ENCODE measurements around the gene COMMD3.
"Not testable (repeated sequence)": the region's sequence is repeated elsewhere in the genome, so short reads cannot be mapped to it uniquely, and the experiment has no call there.

The COMMD3 gene

DNA sequence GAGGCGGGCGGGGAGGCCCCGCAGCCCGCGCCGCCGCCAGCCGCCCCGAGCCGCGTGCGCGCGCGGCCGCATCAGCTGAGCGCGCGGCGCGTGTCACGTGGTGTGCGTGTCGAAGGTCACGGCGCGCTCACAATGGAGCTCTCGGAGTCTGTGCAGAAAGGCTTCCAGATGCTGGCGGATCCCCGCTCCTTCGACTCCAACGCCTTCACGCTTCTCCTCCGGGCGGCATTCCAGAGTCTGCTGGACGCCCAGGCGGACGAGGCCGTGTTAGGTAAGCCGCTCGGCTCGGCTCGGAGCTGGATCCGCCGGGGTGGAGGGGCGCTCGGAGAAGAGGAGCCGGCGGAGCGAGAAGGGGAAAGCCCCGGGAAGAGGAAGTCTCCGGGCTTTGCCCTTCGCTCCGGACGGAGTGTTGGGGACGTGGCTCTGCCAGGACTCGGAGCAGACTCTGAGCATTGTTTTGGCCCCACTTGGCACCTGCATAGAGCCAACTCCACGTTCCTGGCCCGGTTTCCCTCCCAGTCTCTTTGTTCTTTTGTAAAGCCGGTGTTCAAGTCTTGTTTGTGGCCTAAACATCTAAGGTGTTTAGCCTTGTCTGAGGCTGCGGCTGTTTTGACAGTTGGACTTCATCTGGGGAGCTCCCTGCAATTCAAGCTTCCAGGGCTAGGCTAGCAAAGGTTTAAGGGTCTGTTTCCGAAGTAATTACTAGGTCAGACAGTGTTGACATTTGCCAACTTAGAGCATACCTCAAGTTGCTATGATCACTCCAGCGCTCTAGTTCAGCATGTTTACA is at the start of gene COMMD3:
COMMD3 (plus strand) TSS at position 103 of the 790 bp plus-strand sequence; CDS start at position 133, 30 bp downstream.
- DNase-seq, result peak; percentile 29 to 91

GRCh38 chr10:22268503-22268902 is 47.7 kb upstream of the COMMD3 start:
- no peak for DNase-seq

DNA sequence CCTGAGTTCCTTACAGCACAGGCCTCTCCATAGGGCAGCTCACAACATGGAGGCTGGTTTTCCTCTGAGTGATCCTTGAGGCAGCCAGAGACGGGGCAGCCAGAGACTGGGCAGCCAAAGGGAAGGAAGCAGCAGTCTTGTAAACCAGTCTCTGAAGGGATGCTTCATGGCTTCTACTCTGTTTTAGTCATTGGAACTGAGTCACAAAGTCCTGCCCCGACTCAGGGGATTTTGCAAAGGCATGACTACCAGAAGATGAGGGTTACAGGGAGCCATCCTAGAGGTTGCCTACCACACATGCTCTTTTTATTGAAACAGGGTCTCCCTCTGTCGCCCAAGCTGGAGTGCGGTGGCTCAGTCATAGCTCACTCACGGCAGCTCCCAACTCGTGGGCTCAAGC is 44.4 kb upstream of the COMMD3 start:
- DNase-seq, result no peak

- DNase-seq, result no peak
Measured at GRCh38 chr10:22278441-22278782, 37.8 kb upstream of the COMMD3 start.

DNA sequence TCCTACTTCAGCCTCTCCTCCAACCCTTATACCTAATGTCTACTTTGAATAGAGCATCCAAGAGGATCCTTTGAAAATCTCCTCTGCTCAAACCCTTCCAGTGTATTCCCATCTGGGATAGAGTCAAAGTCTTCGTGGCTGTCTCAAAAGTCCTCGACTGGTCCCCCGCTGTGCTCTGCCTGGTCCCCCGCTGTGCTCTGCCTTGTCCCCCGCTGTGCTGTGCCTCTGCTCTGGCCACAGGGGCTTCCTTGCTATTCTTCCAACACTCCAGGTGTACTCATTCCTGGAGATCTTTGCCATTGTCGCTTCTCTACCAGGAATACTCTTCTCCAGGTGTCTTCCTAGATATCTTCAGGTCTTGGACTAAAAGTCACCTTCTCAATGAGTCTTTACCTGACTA is 36.1 kb upstream of the COMMD3 start:
- DNase-seq, result no peak

- DNase-seq, result peak; percentile 29 to 77
Measured at GRCh38 chr10:22285130-22285529, 31.1 kb upstream of the COMMD3 start.

DNA sequence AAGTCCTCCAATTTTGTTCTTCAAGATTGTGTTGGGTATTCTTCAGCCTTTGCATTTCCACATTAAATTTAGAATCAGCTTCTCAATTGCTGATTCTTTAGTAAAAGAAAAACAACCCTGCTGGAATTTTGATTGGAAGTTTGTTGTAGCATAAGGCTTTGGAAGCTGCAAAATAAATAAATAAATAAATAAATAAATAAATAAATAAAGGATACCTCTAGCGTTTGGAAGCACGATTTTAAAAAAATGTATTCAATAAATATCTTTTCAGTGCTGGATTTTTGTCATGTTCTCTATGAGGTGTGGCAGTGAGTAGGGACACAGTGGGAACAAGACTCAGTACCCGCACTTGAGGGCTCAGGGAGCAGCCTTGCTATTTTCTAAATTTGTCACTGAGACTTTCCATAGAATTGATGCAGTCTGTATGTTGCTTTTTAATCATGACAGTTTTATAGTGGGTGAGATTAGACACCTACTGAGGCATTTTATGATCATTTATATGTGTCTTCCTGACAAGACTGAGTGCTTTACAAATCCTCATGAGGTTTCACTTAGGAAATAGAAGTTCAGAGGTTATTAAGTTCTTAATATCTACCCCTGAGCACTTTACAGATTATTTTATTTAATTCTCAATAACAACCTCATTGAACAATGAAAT is 22.3 kb upstream of the COMMD3 start:
- no peak for DNase-seq

- DNase-seq, result no peak
Measured at GRCh38 chr10:22294694-22295093, 21.5 kb upstream of the COMMD3 start.

- no peak for DNase-seq
Measured at GRCh38 chr10:22301193-22301592, 15.0 kb upstream of the COMMD3 start.

DNA sequence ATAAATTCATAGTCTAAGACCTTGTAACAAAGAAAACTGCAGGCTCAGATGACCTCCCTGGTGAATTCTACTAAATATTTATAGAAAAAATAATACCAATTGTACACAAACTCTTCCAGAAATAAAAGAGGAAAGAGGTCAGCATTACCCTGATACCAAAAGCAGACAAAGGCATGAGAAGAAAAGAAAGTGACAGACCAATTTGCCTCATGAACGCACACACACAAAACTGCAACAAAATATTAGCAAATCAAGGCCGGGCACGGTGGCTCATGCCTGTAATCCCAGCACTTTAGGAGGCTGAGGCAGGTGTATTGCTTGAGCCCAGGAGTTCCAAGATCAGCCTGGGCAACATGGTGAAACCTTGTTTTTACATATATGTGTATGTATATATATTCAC is 12.7 kb upstream of the COMMD3 start:
- DNase-seq, result no peak

- no peak for DNase-seq
Measured at GRCh38 chr10:22305721-22306120, 10.5 kb upstream of the COMMD3 start.

GRCh38 chr10:22308390-22308789 is 7.8 kb upstream of the COMMD3 start:
- no peak for DNase-seq

GRCh38 chr10:22309180-22310000 is 6.8 kb upstream of the COMMD3 start:
- DNase-seq, result no peak

- not testable (repeated sequence) for DNase-seq
Measured at GRCh38 chr10:22310012-22310411, 6.2 kb upstream of the COMMD3 start.

GRCh38 chr10:22310928-22311327 is 5.3 kb upstream of the COMMD3 start:
- DNase-seq, result no peak

- DNase-seq, result no peak
Measured at GRCh38 chr10:22314852-22315251, 1.3 kb upstream of the COMMD3 start.

DNA sequence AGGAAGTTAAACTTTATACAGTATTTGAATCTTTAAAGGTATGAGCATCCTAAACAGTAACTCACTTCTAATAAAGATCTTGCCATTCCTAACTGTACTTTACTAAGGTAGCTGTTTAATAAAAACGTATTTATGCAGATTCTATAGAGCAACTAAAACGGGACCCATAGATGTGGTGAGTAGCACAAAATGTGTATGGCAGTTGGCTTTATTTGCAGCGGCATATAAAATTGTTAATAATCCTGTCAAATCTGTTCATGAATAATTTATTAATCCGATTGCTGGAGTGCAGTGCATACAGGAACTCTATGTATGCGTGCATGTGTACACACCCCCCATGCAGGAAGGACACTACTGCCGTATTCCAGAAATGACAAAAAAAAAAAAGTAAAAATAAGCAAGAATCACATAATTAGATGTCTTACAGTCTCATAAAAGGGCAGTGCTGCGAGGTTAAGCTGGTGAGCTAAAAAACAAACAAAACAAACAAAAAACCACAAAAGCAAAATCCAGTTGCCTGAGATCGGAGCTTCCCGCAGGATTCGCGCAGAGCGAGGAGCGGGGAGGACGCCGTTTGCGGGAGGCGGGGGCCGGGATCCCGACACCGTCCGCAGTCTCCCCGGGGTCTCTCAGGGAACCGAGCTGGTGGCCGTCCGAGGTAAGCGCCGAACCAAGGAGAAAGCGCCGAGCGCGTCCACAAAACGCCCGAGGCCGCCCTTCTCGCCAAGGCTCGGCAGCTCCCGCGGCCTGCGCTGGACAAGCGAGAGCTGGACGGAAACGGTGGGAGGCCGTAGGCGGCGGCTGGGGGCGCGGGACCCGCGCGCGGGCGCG is 518 bp upstream of the COMMD3 start:
- DNase-seq, result peak in 1 of 2 experiments; percentile 57

GRCh38 chr10:22317076-22317370 is 835 bp downstream of the COMMD3 start:
- no peak for DNase-seq

DNA sequence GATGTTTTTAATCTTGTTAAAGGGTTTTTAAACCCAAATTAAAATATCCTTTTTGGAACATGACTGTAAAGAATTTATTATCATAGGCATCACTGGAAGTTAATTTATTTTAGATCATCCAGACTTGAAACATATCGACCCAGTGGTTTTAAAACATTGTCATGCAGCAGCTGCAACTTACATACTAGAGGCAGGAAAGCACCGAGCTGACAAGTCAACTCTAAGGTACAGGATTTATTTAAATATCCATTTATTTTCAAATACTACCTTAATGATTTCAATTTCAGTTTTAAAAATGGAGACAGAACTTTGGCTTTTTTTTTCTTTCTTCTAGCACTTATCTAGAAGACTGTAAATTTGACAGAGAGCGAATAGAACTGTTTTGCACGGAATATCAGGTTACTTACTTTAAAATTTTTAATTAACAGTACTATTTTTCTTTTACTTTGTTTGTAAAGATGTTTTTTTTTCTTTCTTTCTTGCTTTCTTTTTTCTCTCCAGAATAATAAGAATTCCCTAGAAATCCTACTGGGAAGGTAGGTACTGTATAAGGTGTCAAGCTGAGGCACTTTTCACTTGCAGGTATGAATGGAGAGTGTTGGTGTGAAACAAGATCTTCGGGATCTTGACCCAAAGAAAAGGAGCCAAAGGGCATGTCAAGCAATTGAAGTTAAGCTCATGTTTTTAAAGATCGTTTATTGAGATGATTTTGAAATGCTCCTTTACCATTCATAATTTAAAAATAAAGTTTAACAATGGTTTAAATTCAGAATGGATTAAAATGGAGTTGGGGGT is 1.8 kb downstream of the COMMD3 start:
- no peak for DNase-seq

GRCh38 chr10:22318772-22319171 is 2.6 kb downstream of the COMMD3 start:
- no peak for DNase-seq

GRCh38 chr10:22319547-22319979 is 3.4 kb downstream of the COMMD3 start:
- DNase-seq, result no peak

DNA sequence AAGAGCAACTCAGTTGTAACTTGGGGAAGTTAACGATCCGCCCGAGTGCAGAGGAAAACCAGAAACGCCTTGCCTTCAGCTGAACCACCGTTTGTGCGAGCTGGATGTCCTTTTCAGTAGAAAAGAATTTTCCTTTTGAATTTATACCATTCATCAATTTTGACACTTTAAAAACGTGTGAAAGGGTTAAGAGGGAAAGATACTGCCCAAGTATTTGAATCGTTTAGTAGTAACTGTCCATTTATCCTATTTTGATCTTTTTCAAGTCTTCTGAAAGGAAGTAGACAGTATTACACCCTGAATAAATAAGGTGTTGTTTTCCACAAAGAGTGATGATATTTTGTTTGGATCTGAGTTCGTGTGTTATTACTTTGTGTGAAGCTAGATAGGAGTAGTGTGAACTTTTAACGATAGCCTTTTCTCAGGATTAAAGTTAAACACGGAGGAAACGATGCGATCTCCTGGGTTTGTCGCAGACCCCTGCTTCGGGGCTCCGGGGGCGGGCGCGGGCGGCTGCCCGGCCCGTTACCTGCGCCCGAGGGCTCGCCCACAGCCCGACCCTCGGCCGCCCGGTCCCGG is 3.9 kb downstream of the COMMD3 start:
- no peak for DNase-seq

Data from NCI-H446 (cell line).